Activated T-cell treated with anti-CD3 and anti-CD28 coated beads for 1 hour (primary cell): ENCODE data around the gene KIFAP3.
"Not testable (repeated sequence)": the region's sequence is repeated elsewhere in the genome, so short reads cannot be mapped to it uniquely, and the experiment has no call there.

Experiments
- DNase-seq: peaks from one replicate; pipeline ENCODE4 v3.0.0-alpha.2; 2020; ENCODE audit warnings: low read depth

Gene KIFAP3

DNA sequence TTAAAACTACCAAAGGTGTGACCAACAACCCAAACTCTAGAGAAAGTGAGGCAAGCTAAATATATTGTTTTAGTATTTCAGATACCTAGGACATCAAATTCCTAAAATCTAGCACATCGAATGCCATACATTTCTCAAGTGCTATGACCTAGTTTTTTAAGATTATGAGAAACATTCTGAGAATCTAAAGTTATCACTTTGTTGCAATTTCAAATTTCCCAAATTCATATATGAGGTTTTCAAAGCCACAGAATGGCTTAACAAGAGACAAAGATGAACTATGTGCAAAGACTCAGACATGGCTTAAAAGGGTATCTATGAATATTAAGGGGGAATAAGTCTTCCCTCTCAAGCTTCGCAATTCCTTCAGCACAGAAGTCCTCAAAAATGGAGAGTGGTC is 187.6 kb downstream of the KIFAP3 start:
- no peak for DNase-seq

DNA sequence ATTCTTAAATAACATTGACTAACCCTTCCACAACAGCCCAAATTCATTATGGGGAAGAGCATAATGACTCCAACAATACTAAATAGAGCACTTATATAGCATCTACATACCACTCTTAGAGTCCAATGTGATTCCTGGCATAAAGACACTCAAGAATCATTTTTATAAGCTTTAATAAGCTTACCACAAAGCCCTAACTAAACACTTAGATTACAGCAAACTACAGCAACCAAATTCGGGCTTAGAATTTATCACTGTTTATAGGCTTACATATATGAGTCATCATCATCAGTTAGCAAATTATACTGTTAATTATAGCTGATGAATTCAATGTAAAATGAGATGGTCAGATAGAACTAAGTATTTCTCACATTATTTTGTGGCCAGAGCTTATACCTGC is 188.1 kb downstream of the KIFAP3 start:
- no peak for DNase-seq

DNA sequence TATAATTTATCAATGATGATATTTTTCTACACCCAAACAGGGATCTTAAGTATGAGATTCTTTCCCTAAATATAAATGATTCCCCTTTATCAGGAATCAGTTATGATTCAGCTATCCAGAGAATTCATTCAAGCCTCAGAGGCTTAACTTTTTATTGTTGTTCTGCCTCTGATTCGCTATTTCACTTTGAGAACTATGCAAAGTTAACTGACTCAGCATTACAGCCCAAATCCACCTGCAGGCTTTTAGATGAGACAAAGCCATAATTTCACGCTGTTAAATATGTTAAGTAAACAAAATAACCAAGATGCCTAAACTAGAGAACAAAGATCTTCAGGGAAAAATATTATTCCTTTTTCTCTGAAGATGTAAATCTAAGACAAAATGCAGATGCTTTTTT is 189.3 kb downstream of the KIFAP3 start:
- DNase-seq, result no peak

DNA sequence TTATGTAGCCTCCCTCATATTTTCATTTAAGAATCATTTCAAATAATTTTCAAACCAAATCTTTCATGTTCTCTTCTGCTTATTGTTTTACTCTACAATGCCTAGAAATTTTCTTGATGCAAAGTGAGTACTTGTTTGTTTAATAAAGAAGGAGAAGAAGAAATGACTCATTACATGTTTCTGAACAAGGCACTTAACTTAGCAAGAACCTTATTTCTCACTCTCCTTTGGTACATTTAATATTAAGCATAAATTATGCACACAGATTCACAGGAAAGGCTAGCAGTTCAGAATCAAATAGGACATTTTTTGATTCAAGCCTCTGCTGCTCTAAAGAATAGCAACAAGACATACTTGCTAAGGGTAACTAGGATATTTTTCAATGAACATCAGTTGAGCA is 189.9 kb downstream of the KIFAP3 start:
- DNase-seq, result no peak

DNA sequence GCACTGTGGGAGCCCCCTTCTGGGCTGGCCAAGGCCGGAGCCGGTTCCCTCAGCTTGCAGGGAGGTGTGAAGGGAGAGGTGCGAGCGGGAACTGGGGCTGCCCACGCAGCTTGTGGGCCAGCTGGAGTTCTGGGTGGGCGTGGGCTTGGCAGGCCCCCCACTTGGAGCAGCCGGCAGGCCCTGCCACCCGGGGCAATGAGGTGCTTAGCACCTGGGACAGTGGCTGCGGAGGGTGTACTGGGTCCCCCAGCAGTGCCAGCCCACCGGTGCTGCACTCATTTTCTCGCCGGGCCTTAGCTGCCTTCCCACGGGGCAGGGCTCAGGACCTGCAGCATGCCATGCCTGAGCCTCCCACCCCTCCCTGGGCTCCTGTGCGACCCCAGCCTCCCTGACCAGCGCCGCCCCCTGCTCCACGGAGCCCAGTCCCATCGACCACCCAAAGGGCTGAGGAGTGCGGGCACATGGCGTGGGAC is 192.4 kb downstream of the KIFAP3 start:
- DNase-seq, result no peak

DNA sequence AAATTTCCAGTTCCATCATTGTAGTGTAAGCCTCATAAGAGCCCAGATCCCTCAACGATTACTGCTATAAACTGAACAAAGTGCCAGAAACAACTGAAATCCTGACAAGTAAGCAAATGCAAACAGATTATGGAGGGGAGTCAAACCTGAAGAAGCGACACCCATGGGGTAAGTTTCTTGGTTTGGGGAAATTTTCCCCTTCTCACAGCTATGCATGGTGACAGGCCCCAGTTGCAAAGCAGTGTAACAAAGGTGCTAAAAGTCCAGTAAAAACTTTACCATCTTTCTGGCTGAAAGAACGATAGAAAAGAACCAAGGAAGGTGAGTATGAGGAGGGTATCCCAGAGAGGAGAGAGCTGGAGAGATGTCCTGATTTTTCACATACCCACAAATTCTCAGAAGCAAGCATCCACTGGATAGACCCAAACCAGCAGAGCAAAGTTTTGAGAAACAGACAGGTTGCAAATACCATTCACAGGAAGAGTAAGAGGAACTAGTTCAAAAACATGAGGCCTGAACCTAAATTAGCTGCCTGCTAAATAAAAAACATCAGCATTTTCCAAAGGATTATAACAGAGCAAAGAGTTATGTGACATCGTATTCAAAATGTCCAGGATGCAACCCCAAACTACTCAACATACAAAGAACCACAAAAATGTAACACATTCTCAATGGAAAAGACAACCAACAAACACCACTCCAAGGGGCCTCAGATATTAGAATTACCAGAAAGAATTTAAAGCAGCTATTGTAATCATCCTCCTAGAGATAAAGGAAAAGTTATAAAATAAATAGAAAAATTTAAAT is 195.3 kb downstream of the KIFAP3 start:
- no peak for DNase-seq

DNA sequence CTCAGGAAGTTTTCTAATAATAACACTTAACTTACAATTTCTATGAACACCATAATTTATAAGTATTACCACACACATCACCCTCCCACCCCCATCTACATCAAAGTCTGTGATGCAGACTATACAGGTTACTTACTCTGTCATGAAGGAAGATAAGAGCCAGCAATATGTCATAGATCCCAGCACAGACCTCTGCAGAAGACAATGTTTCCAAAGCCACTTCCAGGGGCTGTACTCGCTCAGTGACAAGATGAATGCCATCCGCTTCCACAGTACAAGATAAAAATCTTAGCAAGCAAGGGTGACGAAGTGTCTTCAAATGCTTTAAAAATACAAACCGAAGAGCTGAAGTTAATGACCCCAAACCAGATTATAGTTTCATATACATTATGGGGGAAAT is 196.0 kb downstream of the KIFAP3 start:
- DNase-seq, result no peak

DNA sequence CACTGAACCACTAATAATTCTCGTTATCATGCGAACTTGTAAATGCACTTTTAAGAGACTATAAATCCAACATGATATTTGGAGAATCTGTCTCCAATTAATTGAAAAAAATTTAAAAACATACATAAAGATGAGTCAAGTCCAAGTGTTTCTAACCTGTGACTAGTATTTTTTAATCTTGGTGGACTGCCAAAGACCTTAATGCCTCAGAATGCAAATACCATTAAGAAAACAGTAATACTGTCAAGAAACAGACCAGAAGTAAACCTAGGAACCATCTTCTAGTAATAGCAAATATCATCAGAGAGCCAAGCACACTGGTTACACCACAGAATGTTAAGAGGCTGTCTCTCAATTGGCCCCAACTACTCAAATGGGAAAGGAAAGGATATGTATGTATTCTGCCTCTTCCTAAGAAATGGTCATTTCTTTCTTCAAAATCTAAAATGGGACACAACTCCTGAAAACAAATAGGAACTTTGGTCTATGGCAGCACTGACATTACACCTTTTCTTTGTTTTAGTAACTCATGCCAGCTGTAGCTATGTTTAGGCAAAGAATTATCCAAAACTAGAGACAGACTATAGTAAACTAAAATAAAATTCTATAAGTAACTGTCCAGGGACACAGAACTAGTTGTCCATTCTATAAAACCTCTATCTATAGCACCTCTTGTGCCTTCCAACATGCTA is 196.5 kb downstream of the KIFAP3 start:
- no peak for DNase-seq

DNA sequence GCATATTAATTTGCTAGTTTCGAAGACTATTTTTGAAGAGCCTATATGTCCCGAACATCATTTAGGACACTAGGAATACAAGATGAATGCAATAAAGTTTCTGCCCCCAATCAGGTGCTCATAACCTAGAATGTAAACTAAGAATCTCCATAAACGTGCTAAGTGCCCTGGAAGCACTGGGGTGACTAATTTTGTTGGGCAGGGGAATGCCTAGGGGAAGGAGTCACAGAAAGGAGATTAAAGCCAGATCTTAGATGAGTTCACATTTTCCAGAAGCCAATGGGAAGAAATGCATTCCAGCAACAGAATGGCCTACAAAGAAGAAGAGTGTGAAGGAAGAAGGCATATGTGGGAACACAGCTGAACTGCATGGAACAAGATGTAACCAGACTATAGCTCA is 200.3 kb downstream of the KIFAP3 start:
- no peak for DNase-seq

DNA sequence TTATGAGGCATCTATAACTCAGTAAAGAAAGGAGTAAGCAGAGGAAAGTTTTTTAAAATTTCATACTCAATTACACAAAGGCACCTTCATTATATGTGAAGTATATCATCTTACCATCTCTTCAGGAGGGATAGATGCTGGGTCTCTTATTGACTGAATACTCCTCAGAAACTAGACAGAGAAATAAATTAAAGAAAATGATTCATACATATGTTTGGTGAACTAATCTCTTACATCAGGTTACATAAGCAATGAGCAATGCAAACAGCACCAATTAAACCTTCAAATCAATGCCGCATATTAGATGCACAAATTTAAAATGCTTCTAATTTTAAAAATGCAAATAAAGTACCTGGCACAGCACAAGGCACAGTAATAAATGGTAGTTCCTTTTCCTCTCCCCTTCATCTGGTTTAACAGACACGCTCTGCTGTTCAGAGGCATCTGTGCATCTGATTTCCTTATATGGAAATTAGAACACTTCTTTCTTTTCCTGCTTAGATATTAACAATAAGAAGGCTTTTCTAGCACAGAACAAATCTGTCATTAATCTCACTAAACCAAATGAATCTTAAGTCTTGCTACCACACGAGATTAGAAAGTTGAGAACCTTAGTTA is 200.8 kb downstream of the KIFAP3 start:
- no peak for DNase-seq

DNA sequence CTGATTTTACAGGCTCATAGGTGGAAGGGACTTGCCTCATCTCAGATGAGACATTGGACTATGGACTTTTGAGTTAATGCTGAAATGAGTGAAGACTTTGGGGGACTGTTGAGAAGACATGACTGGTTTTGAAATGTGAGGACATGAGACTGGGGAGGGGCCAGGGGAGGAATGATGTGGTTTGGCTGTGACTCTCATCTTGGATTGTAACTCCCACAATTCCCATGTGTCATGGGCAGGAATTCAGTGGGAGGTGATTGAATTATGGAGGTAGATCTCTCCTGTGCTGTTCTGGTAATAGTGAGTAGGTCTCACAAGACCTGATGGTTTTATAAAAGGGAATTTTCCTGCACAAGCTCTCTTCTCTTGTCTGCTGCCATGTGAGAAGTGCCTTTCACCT is 201.6 kb downstream of the KIFAP3 start:
- no peak for DNase-seq

DNA sequence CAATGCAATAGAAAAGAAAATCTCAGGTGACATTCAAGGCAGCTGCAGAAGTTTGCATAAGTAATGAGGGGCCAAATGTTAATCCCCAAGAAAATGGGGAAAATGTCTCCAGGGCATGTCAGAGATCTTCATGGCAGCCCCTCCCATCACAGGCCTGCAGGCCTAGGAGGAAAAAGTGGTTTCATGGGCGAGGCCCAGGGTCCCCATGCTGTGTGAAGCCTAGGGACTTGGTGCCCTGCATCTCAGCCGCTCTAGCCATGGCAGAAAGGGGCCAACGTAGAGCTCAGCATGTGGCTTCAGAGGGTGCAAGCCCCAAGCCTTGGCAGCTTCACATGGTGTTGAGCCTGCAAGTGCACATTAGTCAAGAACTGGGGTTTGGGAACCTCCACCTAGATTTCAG is 202.5 kb downstream of the KIFAP3 start:
- not testable (repeated sequence) for DNase-seq
